Activated CD8-positive, alpha-beta memory T cell treated with anti-CD3 and anti-CD28 coated beads for 48 hours (primary cell): ENCODE data around the gene DAB2IP.

ENCODE experiments used
- DNase-seq, 3 experiments: peaks; one replicate each; pipeline ENCODE4 v3.0.0-alpha.2; 2020; ENCODE audit warnings: low read depth in 2 of 3, low spot score in 2 of 3

The DAB2IP gene

DNA sequence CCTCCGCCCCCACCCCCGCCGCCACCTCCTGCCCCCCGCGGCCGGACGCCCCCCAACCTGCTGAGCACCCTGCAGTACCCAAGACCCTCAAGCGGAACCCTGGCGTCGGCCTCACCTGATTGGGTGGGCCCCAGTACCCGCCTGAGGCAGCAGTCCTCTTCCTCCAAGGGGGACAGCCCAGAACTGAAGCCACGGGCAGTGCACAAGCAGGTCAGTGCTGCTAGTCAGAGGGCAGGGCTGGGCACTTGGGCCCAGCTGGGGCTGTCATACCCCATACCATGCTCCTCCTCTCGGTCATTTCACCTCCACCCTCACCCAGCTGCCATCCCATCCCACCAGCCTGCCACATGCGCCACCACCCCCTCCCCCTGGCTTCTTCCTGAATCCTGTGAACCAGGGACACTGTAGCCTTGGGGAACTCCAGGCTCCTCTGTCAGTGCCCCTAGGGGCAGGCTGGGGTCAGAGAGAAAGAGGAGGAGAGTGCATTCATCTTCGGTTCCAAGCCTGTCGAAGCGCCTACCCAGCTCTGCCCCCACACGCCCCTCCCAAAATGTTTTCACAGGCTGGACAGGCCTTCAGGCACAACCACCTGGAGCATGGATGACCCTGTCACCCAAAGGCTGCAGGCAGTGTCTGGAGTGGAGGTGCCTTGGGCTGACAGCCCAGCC is 122.0 kb downstream of the DAB2IP start:
- DNase-seq = no peak

DNA sequence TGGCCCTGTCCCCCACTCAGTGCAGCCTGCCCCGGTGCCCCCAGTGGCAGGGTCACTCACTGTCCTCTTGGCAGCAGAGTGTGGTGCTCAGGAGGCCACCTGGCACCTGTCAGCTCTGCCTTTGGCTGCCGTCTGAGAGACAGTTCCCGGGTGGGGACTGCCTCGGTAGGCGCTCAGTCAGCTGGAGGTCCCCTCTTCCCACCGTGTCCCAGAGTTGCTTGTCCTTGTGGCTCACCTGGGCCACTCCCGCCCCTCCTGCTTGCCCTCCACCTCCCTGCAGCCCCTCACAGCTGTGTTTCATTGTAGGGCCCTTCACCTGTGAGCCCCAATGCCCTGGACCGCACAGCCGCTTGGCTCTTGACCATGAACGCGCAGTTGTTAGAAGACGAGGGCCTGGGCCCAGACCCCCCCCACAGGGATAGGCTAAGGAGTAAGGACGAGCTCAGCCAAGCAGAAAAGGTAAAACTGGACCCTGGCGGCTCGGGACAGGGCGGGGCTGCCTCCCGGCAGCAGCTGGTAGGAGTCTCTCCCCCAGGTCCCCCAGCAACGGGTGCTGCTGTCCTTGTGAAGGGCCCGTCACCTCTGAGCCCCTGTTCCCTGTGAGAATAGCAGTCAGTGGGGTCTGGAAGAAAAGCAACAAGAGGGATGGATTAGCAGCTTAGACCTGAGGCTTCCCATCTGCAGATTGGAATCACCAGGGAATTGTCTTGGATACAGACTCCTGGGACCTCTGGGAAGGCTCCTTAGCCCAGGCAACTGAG is 122.7 kb downstream of the DAB2IP start:
- no peak for DNase-seq

DNA sequence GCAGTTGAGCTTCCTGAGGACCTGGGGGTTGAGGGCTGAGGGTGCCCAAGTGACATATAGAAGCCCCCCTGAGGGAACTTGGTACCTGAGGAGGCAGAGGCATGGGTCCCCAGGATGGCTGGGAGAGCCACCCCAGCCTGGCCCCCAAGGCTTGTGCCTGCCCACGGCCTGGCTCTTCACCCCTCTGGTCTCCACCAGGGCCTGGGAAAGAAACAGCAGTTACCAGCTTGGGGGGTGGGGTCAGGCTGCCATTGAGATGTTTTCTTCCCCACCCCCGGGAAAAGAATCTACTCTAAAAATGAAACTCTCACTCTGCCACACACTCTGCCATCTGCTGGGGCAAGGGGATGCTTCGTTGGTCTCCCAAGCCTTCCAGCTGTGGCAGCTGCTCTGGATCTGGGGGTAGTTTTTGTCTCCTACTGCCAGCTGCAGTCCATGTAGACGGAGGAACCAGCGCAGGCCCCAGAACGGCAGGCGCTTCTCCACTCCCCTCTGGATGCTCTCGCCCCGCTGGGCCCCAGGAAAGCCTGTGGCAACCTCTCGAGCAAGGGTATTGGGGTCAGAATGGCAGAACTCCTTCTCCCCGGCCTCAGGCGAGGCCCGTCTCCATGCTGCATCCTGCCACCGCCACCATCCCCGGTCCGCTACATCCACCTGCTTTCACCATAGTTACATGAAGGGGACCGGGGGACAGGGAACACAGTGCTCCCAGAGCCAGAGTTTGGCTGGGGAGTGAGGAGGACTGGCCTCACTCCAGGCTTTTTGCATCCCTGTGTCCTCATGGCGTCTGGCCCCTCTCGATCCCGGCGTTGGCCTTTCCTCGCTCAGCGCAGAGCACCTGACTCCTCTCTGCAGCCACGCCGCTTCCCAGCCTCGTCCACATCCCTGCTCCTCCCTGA is 123.5 kb downstream of the DAB2IP start:
- no peak for DNase-seq

DNA sequence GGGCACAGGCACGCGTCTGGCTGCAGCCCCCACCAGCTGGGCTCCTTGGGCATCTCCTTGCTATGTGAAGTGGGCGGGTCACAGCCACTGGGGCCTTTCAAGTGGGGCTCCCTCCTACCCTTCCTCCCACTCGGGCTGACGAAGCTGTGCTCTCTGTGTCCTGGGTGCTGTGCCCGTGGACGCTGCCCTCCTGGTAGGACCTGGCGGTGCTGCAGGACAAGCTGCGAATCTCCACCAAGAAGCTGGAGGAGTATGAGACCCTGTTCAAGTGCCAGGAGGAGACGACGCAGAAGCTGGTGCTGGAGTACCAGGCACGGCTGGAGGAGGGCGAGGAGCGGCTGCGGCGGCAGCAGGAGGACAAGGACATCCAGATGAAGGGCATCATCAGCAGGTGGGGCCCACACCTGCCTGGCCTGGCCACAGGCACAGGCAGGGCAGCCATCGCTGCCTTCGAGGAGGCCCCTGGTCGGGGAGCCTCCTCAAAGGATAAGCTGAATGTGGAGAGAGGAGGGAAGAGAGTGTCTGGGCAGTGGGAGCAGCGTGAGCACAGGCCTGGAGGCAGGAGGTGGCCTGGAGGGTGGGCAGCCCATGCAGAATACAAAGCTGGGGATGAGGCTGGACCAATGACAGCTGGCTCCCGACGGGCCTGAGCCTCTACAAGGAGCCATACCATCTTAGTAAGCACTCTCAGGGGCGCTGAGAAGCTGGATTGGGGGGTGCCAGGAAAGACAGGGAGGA is 124.7 kb downstream of the DAB2IP start:
- DNase-seq = no peak

DNA sequence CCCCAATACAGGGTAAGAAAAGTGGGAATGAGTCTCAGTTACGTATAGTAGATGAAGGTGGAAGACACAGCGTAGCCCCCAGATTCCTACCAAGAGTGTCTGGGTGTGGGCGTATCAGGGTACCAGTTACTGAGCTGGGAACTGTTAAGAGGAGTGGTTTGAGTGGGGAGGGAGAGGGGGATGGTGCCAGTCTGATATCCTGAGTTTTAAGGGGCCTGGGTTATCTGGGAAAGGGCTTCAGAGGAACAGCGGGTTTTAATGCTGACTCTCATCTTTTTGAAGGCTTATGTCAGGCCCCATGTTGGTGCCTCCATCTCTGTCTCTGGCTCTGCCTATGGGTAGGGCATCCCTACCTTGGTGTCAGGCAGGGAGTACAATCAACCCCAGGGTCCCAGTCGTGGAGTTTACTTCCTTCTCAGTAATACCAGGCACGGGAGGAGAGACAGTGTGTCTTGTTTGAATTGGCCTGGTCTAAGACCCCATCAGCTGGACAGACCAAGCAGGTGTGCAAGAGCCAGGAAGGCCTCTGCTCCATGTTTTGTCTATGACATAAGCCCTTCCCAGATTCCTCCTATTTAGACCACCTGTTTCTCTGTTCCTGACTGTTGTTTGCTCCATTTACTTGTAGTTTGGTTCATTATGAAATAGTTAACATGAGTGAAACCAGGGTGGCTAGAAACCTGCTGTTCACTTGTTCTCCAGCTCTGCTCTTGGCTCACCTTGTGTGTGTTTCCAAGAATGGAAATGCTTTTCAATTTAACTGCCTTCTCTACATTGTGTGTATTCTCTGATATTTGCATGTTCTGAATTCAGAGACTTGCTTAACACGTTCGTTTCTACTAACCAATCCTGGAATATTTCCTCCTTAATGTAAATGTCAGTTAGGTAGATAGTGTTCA is 125.6 kb downstream of the DAB2IP start:
- DNase-seq = no peak

DNA sequence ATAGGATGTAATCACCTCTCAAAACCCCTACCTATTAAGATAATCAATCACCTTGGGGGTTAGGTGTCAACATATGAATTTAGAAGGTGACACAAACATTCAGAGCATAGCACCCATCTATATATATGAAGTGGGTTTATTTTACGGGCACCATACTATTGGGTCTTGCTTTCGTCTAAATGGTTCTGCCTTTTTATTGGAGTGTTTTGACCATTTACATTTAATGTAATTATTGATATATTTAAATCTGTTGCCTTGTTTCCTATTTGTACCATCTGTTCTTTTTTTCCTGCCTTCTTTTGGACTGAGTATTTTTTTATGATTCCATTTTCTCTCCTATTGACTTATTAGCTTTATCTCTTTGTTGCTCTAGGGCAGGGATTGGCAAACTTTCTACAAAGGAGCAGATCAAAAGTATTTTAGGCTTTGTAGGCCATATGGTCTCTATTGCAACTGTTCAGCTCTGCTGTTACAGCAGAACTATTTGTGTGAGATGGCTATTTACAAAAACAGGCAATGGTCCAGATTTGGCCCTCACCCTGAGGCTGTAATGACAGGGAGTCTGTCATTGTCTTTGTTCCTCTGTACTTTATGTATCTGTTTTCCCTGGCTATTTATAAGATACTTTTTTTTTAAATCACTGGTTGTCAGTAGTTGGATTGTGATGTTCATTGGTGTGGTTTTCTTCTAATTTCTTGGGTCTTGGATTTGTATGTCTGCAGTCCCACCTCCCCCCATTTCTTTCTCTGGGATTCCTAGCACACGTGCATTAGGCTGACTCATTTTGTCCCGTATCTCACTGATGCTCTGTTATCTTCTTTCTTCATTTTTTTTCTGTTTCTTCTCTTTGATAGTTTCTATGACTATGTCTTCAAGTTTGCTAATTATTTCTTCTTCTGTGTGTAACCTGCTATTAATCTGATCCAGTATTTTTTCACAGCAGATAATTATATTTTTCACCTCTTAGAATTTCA is 127.1 kb downstream of the DAB2IP start:
- DNase-seq = no peak

DNA sequence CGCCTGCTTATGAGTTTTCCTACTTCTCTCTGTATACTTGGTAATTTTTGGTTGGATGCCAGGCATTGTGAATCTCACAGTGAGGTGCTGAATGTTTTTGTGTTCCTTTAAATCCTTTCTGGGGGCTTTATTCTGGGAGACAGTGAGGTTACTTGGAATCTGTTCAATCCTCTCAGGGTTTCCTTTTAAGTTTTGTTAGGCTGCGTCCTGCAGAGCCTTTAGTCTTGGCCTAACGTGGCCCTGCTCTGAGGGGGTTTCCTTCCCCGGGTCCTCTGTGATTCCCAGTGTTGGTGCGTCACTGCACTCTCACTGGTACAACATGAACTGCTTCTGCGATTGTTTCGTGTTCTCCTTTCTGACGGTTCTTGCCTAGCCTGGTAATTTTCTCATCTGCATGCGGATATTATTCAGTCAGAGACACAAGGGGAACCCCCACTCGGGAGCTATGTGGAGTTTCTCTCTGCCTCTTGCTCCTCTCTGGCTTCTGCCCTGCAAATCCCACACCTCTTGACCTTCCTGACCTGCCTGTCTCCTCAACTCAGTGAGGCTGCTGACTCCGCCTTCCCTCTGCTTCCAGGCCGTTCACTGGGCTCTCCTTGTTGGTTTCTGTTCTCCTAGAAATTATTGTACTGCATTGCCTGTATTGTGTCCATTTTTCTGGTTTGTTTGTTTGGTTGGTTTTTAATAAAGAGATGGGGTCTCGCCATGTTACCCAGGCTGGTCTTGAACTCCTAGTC is 128.1 kb downstream of the DAB2IP start:
- DNase-seq = no peak

DNA sequence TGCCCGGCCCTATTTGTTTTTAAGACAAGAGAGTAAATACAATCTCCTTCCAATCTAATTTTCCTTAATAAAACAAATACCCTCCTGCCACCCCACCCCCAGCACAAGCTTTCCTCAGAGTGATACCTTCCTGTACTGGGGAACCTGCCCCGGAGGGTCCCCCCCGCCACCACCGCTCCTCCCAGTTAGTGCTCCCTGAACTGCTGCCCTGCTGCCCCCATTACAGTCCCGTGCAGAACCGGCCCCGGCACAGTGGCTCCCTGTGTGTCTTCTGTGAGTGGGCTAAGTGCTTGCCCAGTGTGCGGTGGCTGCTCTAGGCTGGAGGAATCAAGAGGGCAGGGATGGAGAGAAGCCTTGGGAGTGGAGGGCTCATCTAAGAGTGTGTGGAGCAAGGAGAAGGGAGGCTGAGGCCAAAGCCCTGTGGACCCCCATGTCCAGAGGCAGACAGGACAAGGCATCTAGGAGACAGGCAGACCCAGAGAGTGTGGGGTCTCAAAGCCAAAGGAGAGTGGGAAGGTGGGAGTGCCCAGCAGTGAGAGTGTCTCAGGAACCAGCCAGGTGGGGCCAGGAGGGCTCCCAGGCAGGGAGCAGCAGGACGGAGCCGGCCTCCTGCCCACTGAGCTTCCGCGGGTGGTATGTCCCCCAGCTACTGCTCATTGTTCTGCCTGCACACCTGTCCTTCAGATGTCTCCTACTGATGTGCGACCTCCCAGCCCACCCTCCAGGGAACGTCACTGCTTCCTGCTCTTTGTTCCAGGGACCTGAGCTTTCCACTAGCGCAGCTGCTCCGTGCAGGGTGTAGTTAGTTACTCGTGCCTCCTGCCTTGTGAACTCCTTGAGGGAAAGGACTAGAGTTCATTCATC is 129.0 kb downstream of the DAB2IP start:
- no peak for DNase-seq

DNA sequence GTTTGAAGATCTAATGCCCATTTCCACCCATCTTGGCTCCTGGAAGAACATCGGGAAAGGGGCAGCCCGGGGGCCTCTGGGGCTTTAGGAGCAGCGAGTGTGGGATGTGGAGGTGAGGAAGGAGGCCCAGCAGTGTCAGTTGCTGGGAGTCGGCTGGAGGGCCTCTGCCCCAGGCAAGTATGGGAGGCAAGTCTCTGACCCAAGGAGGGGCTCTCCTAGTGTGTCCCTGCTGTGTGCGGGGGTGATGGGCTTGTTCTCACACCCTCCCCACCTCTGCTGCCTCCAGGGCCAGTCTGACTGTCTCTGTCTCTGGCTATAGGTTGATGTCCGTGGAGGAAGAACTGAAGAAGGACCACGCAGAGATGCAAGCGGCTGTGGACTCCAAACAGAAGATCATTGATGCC is 129.7 kb downstream of the DAB2IP start:
- no peak for DNase-seq

DNA sequence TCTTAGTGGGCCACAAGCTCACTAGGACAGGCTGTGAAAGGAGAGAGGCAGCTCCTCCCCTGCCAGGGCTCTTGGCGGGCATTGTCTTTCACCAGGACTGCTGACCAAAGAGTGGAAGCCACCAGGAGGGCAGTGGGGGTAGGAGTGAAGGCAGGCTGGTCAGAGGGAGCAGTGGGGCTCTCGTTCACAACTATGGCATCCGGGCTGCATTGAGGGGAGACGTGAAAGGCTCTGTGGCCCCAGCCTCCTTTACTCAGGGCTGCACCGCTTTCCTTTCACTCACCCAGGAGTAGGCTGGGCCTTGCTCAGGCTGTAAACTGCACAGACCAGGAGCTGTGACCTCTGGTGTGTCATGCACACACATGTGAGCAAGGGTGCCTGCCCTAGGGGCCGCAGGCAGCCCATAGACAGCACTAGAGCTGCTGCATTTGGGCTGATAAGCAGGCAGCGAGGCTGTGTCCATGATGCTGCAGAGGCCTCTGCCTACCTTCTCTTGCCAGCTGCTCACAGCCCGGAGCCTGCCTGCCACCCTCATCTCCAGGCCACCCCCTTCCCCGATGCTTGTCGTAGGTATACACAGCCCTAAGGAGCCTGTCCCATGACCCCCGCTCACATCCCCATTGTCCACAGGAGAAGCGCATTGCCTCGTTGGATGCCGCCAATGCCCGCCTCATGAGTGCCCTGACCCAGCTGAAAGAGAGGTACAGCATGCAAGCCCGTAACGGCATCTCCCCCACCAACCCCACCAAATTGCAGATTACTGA is 130.4 kb downstream of the DAB2IP start:
- DNase-seq = no peak

DNA sequence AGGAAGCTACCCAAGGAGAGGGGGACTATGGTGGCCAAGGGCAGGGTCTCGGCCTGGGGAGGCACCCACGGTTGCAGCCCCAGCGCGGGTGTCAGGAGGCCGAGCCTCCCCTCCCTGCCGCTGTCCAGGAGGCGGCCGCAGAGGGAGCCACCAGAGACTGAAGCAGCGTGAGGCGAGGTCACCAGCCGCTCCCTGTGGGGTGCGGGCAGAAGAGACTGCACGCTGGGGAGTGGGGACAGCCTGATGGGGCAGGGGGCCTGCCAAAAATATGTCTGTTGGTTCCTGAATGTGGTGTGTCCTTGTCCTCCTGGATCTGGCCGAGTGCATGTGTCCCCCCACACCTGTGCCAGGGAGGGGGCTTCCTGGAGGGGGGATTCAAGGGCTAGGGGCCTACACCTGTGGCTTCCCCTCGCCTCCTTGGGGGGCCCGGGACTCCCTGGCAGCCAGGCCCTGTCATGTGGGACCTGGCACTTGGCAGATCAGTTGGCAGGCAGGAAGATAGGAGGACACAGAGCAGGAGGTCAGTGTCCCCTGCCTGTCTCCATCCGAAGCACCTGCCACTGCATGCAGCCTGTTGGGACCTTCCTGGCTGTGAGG is 131.2 kb downstream of the DAB2IP start:
- no peak for DNase-seq

DNA sequence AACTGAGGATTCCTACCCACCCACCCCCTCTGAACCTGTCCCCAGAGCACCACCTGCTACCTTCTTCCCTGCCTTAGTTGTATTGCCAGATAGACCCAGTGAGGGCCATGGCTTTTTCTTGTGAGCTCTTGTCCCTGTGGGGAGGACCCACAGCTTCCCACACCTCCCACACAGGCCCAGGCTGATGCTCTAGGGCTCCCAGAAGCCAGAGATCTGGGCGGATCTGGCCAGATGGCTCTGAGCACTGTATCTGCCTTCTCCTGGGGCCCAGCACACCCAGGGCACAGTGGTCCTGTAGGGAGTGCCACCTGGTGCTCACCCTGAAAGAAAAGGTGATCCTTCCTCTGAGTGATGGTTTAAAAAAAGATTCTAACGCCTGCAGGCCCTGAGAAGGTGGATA is 131.7 kb downstream of the DAB2IP start:
- DNase-seq = no peak

DNA sequence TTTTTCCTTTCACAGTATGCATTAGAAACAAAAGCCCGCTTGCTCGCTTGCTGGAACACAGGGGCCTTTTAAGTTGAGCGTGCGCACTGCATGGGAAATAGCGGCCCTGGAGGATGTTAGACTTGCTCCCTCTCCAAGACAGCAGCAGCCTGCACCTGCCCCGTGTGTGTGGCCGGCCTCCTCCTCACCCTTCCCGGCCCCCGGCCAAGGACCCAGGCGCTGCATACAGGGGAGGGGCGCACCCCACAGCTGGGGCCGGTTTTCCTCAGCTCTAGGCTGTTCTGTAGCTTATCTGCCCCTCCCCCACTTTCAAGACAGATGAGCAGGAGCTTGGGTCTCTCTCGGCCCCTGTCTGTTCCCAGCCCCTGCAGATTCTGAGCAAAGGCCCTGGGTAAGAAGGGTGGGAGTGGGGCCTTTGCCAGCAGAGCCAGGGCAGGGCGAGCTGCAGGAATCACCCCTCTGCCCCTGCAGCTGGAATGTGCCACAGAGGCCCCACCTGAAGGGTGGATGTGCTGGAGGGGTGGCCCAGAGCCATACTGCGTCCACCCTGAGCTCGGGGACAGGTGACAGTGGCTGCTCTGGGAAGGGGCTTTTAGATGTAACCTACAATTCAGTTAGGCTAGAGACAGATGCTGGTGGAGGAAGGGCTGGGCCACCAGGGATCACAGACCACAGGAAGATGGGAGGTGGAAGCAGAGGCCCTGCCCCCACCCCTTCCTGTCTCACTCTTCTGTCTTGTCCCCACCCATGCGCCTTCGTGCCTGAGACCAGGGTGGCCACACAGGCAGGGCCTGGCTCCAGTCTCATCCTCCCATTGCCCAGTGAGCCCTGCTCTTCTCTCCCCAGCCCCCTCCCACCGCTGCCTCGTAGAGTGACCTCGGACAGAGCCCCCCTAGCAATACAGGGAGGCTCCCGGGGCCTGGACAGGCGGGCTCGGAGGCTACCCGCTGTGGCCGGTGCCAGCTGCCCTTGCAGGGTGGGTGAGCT is 132.4 kb downstream of the DAB2IP start:
- no peak for DNase-seq

DNA sequence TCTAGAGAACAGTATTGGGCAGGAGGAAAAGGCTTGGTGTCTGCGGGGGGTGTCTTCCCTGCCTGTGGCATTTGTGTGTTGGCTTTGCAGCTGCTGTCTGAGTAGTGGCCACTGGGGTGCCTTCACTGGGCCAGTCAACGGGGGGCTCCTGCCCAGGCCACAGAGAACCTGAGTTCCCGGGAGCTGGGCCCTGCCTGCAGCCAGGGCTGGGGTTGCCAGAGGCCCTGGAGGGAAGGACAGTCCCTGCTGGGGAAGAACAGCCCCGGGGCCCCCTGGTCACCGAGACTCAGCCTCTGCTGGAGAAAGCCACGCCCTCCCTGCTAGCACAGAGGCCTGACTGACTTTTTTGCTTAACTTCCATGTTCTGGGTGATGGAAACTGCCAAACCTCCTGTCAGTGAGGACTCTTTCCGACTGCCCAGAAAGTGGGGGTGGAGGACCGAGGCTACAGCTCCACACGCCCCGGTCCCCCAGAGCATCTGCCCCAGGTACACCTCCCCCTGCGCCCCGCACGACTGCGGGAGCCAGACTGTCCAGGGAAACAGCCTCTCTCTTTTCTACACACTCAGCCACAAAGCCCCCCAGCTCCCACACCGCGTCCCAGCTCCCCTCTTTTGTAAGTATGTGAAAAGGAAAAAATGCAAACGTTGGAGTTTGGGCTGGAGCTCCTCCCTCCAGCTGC is 133.4 kb downstream of the DAB2IP start:
- no peak for DNase-seq
